WTC11 (cell line): ENCODE data around the gene KIF5C.

Source experiments
- MLX ChIP-seq: sonication (generic); formaldehyde crosslinking; IDR thresholded peaks from 2 replicates; pipeline ENCODE4 v1.8.1; 2023; ENCODE audit warnings: mild to moderate bottlenecking, missing genetic modification reagents, moderate library complexity
- SMAD3 ChIP-seq: sonication (generic); formaldehyde crosslinking; IDR thresholded peaks from 2 replicates; pipeline ENCODE4 v1.8.0; 2022; ENCODE audit warnings: missing genetic modification reagents, mild to moderate bottlenecking, borderline replicate concordance
- TP53 ChIP-seq: sonication (generic); formaldehyde crosslinking; IDR thresholded peaks from 2 replicates; pipeline ENCODE4 v1.8.1; 2023; ENCODE audit warnings: mild to moderate bottlenecking, missing genetic modification reagents

- TF ChIP-seq TP53 (CRISPR knock-in tag), result no peak
- TF ChIP-seq MLX (CRISPR knock-in tag), result no peak
- no peak for TF ChIP-seq SMAD3 (CRISPR knock-in tag)
Observed at GRCh38 chr2:149002891-149003740, 128.1 kb downstream of the KIF5C start.
